DMS 273 (cell line): ENCODE measurements around the gene AGAP3.

Experiments used
- DNase-seq: peaks from one replicate; lab custom pipeline; 2025; ENCODE audit not compliant: unreplicated experiment; lab: John Stamatoyannopoulos, UW

AGAP3 gene

GRCh38 chr7:151134743-151135524 is 48.7 kb downstream of the AGAP3 start:
- DNase-seq: no peak

GRCh38 chr7:151135525-151135845 is 49.2 kb downstream of the AGAP3 start:
- no peak for DNase-seq

- no peak for DNase-seq
Observed at GRCh38 chr7:151135866-151136843, 49.9 kb downstream of the AGAP3 start.

- DNase-seq: peak; percentile 70
Observed at GRCh38 chr7:151137076-151137675, 50.9 kb downstream of the AGAP3 start.

- no peak for DNase-seq
Observed at GRCh38 chr7:151137791-151138152, 51.5 kb downstream of the AGAP3 start.

GRCh38 chr7:151138153-151138851 is 52.0 kb downstream of the AGAP3 start:
- DNase-seq: no peak

- peak; percentile 56 for DNase-seq
Observed at GRCh38 chr7:151139071-151139790, 53.0 kb downstream of the AGAP3 start.

- no peak for DNase-seq
Observed at GRCh38 chr7:151139791-151140190, 53.5 kb downstream of the AGAP3 start.

GRCh38 chr7:151140826-151141225 is 54.6 kb downstream of the AGAP3 start:
- no peak for DNase-seq

- DNase-seq: peak; percentile 97
Observed at GRCh38 chr7:151141311-151141854, 55.1 kb downstream of the AGAP3 start.

GRCh38 chr7:151141855-151142685 is 55.8 kb downstream of the AGAP3 start:
- DNase-seq: peak; percentile 73

GRCh38 chr7:151142686-151143040 is 56.4 kb downstream of the AGAP3 start:
- DNase-seq: peak; percentile 87

- peak; percentile 98 for DNase-seq
Observed at GRCh38 chr7:151143261-151144015, 57.2 kb downstream of the AGAP3 start.

- DNase-seq: no peak
Observed at GRCh38 chr7:151144387-151144786, 58.1 kb downstream of the AGAP3 start.

- no peak for DNase-seq
Observed at GRCh38 chr7:151146761-151147160, 60.5 kb downstream of the AGAP3 start.

- no peak for DNase-seq
Observed at GRCh38 chr7:151148319-151149259, 62.3 kb downstream of the AGAP3 start.

GRCh38 chr7:151150388-151150787 is 64.1 kb downstream of the AGAP3 start:
- DNase-seq: no peak
